Retina (tissue), 1 donor: Measurements from ENCODE around the gene LY6G6F.
"Not testable (repeated sequence)": the region's sequence is repeated elsewhere in the genome, so short reads cannot be mapped to it uniquely, and the experiment has no call there.

ENCODE experiments used
- DNase-seq: peaks from one replicate; pipeline ENCODE4 v3.0.0-alpha.2; 2016

LY6G6F gene

GRCh38 chr6:31702819-31703716 is 3.6 kb upstream of the LY6G6F start, which contains the start of gene ABHD16A:
TSS of gene ABHD16A (minus strand) at chr6:31703324. CDS start at chr6:31703281, 43 bp downstream.
- peak; percentile 99 for DNase-seq

- peak; percentile 36 for DNase-seq
Measured at GRCh38 chr6:31705931-31706330, 735 bp upstream of the LY6G6F start.

- DNase-seq, result no peak
Measured at GRCh38 chr6:31707701-31708100, 1.0 kb downstream of the LY6G6F start.

GRCh38 chr6:31708224-31708623 is 1.6 kb downstream of the LY6G6F start:
- DNase-seq, result no peak

GRCh38 chr6:31709157-31709556 is 2.5 kb downstream of the LY6G6F start:
- not testable (repeated sequence) for DNase-seq

- no peak for DNase-seq
Measured at GRCh38 chr6:31710523-31711219, 4.0 kb downstream of the LY6G6F start.

- no peak for DNase-seq
Measured at GRCh38 chr6:31711233-31711632, 4.6 kb downstream of the LY6G6F start.

GRCh38 chr6:31712296-31712695 is 5.6 kb downstream of the LY6G6F start:
- DNase-seq, result no peak

GRCh38 chr6:31713465-31713864 is 6.8 kb downstream of the LY6G6F start:
- no peak for DNase-seq

- DNase-seq, result peak; percentile 71
Measured at GRCh38 chr6:31713991-31714684, 7.5 kb downstream of the LY6G6F start.

- DNase-seq, result no peak
Measured at GRCh38 chr6:31715022-31715958, 8.6 kb downstream of the LY6G6F start, which contains the start of gene LY6G6D. TSS of gene LY6G6D (plus strand) at chr6:31715348. CDS start at chr6:31715356, 8 bp downstream.

- no peak for DNase-seq
Measured at GRCh38 chr6:31717499-31718222, 11.0 kb downstream of the LY6G6F start.

GRCh38 chr6:31718265-31718664 is 11.6 kb downstream of the LY6G6F start:
- no peak for DNase-seq

GRCh38 chr6:31719001-31719400 is 12.3 kb downstream of the LY6G6F start:
- DNase-seq, result no peak

- DNase-seq, result no peak
Measured at GRCh38 chr6:31720196-31720770, 13.6 kb downstream of the LY6G6F start.

- no peak for DNase-seq
Measured at GRCh38 chr6:31721351-31722020, 14.8 kb downstream of the LY6G6F start, which contains the start of gene LY6G6C. TSS of gene LY6G6C (minus strand) at chr6:31721746. CDS start at chr6:31721679, 67 bp downstream.

- no peak for DNase-seq
Measured at GRCh38 chr6:31722173-31722572, 15.5 kb downstream of the LY6G6F start.

GRCh38 chr6:31723245-31723979 is 16.7 kb downstream of the LY6G6F start, which contains the start of gene MPIG6B:
TSS of gene MPIG6B (plus strand) at chr6:31723373. CDS start at chr6:31723384, 11 bp downstream.
- no peak for DNase-seq

- DNase-seq, result no peak
Measured at GRCh38 chr6:31723980-31724691, 17.5 kb downstream of the LY6G6F start.
